Fibroblast of lung (primary cell): ENCODE results near the gene TAF1L. TPM values are rescaled to one million over a fixed set of nuclear protein-coding genes. Genes with fewer than 3 reads are reported as not detected.
"Not testable (repeated sequence)": the region's sequence is repeated elsewhere in the genome, so short reads cannot be mapped to it uniquely, and the experiment has no call there.

ENCODE experiments used
- DNase-seq, 2 donors: peaks; one replicate each; pipeline versions ENCODE4 v3.0.0 to v3.0.0-alpha.2; 2010; ENCODE audit warnings: low read depth in 2 of 2
- H2AFZ ChIP-seq: 2 replicates; pipeline ENCODE4 v1.5.1; 2012; ENCODE audit warnings: low read length, control low read depth, inconsistent platforms
- H3K27ac ChIP-seq: 2 replicates; pipeline ENCODE4 v1.5.1; 2011; ENCODE audit warnings: low read length, control low read depth; ENCODE audit not compliant: insufficient read depth
- H3K27me3 ChIP-seq: 2 replicates; pipeline ENCODE4 v1.5.1; 2011; ENCODE audit warnings: mild to moderate bottlenecking, low read length; ENCODE audit not compliant: control insufficient read depth, insufficient read depth
- H3K36me3 ChIP-seq: 2 replicates; pipeline ENCODE4 v1.5.1; 2011; ENCODE audit warnings: low read length; ENCODE audit not compliant: control insufficient read depth, insufficient read depth
- H3K4me1 ChIP-seq: 2 replicates; pipeline ENCODE4 v1.5.1; 2011; ENCODE audit warnings: low read length; ENCODE audit not compliant: control insufficient read depth, insufficient read depth; ENCODE audit errors: extremely low read depth
- H3K4me2 ChIP-seq: 2 replicates; pipeline ENCODE4 v1.5.1; 2011; ENCODE audit warnings: low read length, control low read depth; ENCODE audit not compliant: insufficient read depth; ENCODE audit errors: extremely low read depth
- H3K4me3 ChIP-seq, 4 experiments: fragments of 200-600 bp in 1 of 4; sonication (generic) in 1 of 4; replicated peaks in 1 of 4; 2 replicates each; pipeline ENCODE4 v1.5.1; 2011 to 2016; ENCODE audit warnings: low read length in 4 of 4, low read depth in 3 of 4, mild to moderate bottlenecking in 3 of 4, control low read depth in 2 of 4, inconsistent platforms in 1 of 4, mixed read lengths in 1 of 4; ENCODE audit not compliant: insufficient read depth in 1 of 4; ENCODE audit errors: control extremely low read depth in 1 of 4
- H3K79me2 ChIP-seq: 2 replicates; pipeline ENCODE4 v1.5.1; 2012; ENCODE audit warnings: mild to moderate bottlenecking, low read length, inconsistent platforms; ENCODE audit not compliant: control insufficient read depth, insufficient read depth
- H3K9ac ChIP-seq: 2 replicates; pipeline ENCODE4 v1.5.1; 2011; ENCODE audit warnings: mild to moderate bottlenecking, low read length, control low read depth; ENCODE audit not compliant: insufficient read depth
- H3K9me3 ChIP-seq: 2 replicates; pipeline ENCODE4 v1.5.1; 2012; ENCODE audit warnings: low read depth, low read length; ENCODE audit not compliant: control insufficient read depth, insufficient read depth
- H4K20me1 ChIP-seq: 2 replicates; pipeline ENCODE4 v1.5.1; 2011; ENCODE audit warnings: low read length; ENCODE audit not compliant: control insufficient read depth, insufficient read depth; ENCODE audit errors: extremely low read depth
- EZH2 ChIP-seq: IDR thresholded peaks from 2 replicates; pipeline ENCODE4 v1.5.1; 2012; ENCODE audit warnings: low read length, control low read depth, mild to moderate bottlenecking; ENCODE audit errors: missing control alignments
- polyA plus RNA-seq, 2 donors: library from polyadenylated mRNA; depleted of rRNA in 1 of 2; stranded (reverse) in 1 of 2; unstranded in 1 of 2; fragments of >200 nt; gene quantifications; 2 replicates each; pipeline ENCODE4 v1.2.1, GENCODE V29; 2011 to 2012; ENCODE audit warnings: missing spikeins in 1 of 2
- total RNA-seq: library from RNA; depleted of rRNA; stranded (reverse); fragments of >200 nt; gene quantifications from 2 replicates; pipeline ENCODE4 v1.2.1, GENCODE V29; 2014
- TF ChIP-seq, protein P1 (sequence below), 2 donors: IDR thresholded peaks in 1 of 2; conservative IDR thresholded peaks in 1 of 2; 1 replicate in 1 of 2; 2 replicates in 1 of 2; pipeline ENCODE4 v1.5.1; 2011 to 2012; ENCODE audit warnings: low read length in 2 of 2, control low read depth in 1 of 2, inconsistent platforms in 1 of 2, low read depth in 1 of 2, mild to moderate bottlenecking in 1 of 2

TAF1L gene
- total and polyA plus RNA-seq, 2 donors (not counting 1 experiment from before 2014, with no cell fraction given), result under 0.01 TPM; not detected in 1

DNA sequence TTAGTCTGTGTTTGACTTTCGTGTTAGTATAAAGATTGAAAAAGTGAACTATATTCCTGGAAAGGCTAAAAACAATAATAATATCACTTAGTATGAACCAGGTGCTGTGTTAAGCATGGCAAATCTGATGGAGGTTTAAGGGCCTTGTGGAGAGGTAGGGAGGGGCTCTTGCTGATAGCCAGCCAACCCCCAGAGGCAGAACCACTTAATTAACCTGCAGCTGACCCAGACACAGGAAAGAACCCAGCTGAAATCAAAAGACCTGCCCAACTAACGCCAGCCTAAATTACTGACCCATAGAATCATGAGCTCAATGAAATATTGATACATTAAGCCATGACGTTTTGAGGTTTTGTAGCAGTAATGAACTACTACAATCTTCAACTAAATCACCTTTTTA is 28.3 kb upstream of the TAF1L start:
- no peak overlapping the region for H3K4me3 ChIP-seq
- H2AFZ ChIP-seq, result no peak overlapping the region
- no peaks in the 10 kb centered on the region for H4K20me1 ChIP-seq
- no peaks in the 10 kb centered on the region for H3K4me1 ChIP-seq
- H3K4me2 ChIP-seq, result no peak overlapping the region
- peak in 1 of 2 donors; percentile 75 for DNase-seq
- H3K27ac ChIP-seq, result no peak overlapping the region
- no peak overlapping the region for H3K9ac ChIP-seq
- H3K36me3 ChIP-seq, result no peaks in the 10 kb centered on the region
- no peaks in the 10 kb centered on the region for H3K27me3 ChIP-seq
- H3K79me2 ChIP-seq, result no peaks in the 10 kb centered on the region
- TF ChIP-seq, protein P1, sequence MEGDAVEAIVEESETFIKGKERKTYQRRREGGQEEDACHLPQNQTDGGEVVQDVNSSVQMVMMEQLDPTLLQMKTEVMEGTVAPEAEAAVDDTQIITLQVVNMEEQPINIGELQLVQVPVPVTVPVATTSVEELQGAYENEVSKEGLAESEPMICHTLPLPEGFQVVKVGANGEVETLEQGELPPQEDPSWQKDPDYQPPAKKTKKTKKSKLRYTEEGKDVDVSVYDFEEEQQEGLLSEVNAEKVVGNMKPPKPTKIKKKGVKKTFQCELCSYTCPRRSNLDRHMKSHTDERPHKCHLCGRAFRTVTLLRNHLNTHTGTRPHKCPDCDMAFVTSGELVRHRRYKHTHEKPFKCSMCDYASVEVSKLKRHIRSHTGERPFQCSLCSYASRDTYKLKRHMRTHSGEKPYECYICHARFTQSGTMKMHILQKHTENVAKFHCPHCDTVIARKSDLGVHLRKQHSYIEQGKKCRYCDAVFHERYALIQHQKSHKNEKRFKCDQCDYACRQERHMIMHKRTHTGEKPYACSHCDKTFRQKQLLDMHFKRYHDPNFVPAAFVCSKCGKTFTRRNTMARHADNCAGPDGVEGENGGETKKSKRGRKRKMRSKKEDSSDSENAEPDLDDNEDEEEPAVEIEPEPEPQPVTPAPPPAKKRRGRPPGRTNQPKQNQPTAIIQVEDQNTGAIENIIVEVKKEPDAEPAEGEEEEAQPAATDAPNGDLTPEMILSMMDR (conservative IDR thresholded peaks at IDR 0.05 in 1 of 2, IDR thresholded peaks at IDR 0.05 in 1 of 2; ENCODE audit: low read depth in 1 of 2, low read length in 2 of 2), result no peak
- no peak for TF ChIP-seq EZH2
- H3K9me3 ChIP-seq, result no peaks in the 10 kb centered on the region

DNA sequence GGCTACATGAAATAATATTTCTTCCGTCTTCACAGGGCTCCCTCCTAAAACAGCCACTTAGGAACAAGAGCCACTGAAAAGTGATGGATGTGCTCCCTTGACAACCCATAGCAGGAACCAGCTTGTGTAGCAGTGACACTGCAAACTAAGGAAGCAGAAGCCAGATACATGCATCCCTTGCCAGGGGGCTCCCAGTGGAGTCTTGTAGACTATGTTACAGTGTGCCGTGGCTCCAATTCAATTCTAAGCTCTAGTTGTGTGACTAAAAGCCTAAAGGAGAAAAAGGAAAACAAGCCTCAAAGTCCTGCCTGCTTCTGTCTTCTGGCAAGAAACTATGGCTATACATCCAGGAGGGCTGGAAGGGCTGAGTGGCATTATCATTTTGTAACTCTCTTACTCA is 12.2 kb upstream of the TAF1L start:
- no peaks in the 10 kb centered on the region for H3K9me3 ChIP-seq
- no peaks in the 10 kb centered on the region for H3K4me1 ChIP-seq
- TF ChIP-seq, protein P1 (conservative IDR thresholded peaks at IDR 0.05 in 1 of 2, IDR thresholded peaks at IDR 0.05 in 1 of 2; ENCODE audit: low read depth in 1 of 2, low read length in 2 of 2), result no peak
- no peak for TF ChIP-seq EZH2
- no peak for DNase-seq
- H3K79me2 ChIP-seq, result no peaks in the 10 kb centered on the region
- no peaks in the 10 kb centered on the region for H3K27me3 ChIP-seq
- H3K27ac ChIP-seq, result no peak overlapping the region
- H2AFZ ChIP-seq, result no peak overlapping the region
- no peaks in the 10 kb centered on the region for H3K36me3 ChIP-seq
- no peak overlapping the region for H3K4me2 ChIP-seq
- no peak overlapping the region for H3K9ac ChIP-seq
- H3K4me3 ChIP-seq, result no peak overlapping the region
- H4K20me1 ChIP-seq, result no peaks in the 10 kb centered on the region

DNA sequence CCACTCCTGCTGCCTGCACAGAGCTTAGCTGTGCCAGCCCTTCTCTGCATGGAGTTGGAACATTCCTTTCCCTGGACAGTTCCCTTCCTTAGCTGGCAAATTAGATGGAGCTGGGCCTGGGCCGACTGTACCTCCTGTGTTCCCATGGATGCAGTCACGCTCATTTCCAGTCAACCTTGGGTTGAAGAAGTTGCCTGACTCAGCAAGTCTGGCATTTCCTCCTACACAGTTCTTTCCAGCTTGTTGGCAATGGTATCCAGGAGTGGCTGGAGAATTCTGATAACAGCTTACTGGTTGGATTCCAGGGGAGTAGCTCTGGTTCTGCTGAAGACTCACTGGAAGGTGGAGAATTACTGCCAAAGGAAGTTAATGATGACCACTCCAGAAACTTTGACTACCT is 9.2 kb upstream of the TAF1L start:
- TF ChIP-seq, protein P1 (conservative IDR thresholded peaks at IDR 0.05 in 1 of 2, IDR thresholded peaks at IDR 0.05 in 1 of 2; ENCODE audit: low read depth in 1 of 2, low read length in 2 of 2), result no peak
- no peak for TF ChIP-seq EZH2
- Histone ChIP-seq H3K27ac (no peak overlapping the region), H3K9ac (no peak overlapping the region), H3K4me1 (no peaks in the 10 kb centered on the region), H3K36me3 (no peaks in the 10 kb centered on the region), H3K4me2 (no peak overlapping the region), H3K27me3 (no peaks in the 10 kb centered on the region), H3K9me3 (no peaks in the 10 kb centered on the region), H3K4me3 (no peak overlapping the region), H3K79me2 (no peaks in the 10 kb centered on the region), H4K20me1 (no peaks in the 10 kb centered on the region), H2AFZ (no peak overlapping the region)
- peak in 1 of 2 donors; percentile 100 for DNase-seq

DNA sequence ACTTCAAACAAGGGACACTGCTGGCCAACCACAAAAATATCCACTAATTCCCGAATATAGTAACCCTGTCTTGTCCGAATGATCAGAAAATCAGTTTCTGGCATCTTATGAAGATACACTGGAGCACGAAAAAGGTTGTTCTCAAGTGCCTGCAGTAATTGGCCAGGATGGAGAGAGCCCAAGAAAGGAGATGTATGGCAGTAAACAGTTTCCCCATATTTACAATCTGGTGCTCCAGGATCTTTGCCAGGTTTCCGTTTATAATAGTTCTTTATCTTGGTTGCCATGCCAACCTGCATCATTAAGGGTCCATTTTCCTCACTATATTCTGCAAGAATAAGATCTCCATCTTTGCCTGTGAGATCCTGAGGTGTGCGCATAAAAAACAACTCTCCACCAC is 2.3 kb downstream of the TAF1L start:
- not testable (repeated sequence) for H3K9me3 ChIP-seq, H3K27me3 ChIP-seq, H3K27ac ChIP-seq, H3K4me2 ChIP-seq, H3K4me1 ChIP-seq, H3K9ac ChIP-seq, H3K4me3 ChIP-seq, H2AFZ ChIP-seq, H3K79me2 ChIP-seq, DNase-seq, H4K20me1 ChIP-seq, H3K36me3 ChIP-seq
